Duodenal mucosa (tissue), 2 donors: ENCODE measurements around the gene GFM2.
"Not testable (repeated sequence)": the region's sequence is repeated elsewhere in the genome, so short reads cannot be mapped to it uniquely, and the experiment has no call there.

Experiments used
- H3K27ac ChIP-seq: one replicate; pipeline ENCODE4 v1.7.0; 2013; ENCODE audit warnings: low read depth, low read length
- H3K27me3 ChIP-seq, 2 donors: one replicate each; pipeline ENCODE4 v1.7.0; 2013; ENCODE audit warnings: low read length in 2 of 2, control low read depth in 1 of 2; ENCODE audit not compliant: insufficient read depth in 2 of 2, control insufficient read depth in 1 of 2
- H3K36me3 ChIP-seq, 2 donors: one replicate each; pipeline ENCODE4 v1.7.0; 2013; ENCODE audit warnings: low read length in 2 of 2, control low read depth in 1 of 2; ENCODE audit not compliant: insufficient read depth in 2 of 2, control insufficient read depth in 1 of 2
- H3K4me1 ChIP-seq, 2 donors: one replicate each; pipeline ENCODE4 v1.7.0; 2013; ENCODE audit warnings: low read length in 2 of 2, control low read depth in 1 of 2; ENCODE audit not compliant: insufficient read depth in 2 of 2, control insufficient read depth in 1 of 2
- H3K4me3 ChIP-seq, 2 donors: one replicate each; pipeline ENCODE4 v1.7.0; 2013; ENCODE audit warnings: low read length in 2 of 2, low read depth in 1 of 2
- H3K9ac ChIP-seq, 2 donors: one replicate each; pipeline ENCODE4 v1.7.0; 2013; ENCODE audit warnings: low read length in 2 of 2, low read depth in 1 of 2
- H3K9me3 ChIP-seq, 2 donors: one replicate each; pipeline ENCODE4 v1.7.0; 2013; ENCODE audit warnings: low read length in 2 of 2, control low read depth in 1 of 2; ENCODE audit not compliant: control insufficient read depth in 1 of 2

The GFM2 gene

DNA sequence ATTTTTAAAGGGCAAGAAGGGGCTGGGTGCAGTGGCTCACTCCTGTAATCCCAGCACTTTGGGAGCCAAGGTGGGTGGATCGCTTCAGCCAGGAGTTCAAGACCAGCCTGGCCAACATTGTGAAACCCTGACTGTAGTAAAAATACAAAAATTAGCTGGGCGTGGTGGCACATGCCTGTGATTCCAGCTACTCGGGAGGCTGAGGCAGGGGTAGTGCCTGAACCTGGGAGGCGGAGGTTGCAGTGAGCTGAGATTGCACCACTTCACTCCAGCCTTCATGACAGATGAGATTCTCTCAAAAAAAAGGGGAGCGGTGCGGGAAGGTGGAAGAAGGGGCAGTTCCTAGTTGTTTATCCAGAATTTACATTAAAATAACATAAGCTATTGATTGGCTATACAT is 90.5 kb downstream of the GFM2 start:
- H3K27ac ChIP-seq, H3K4me1 ChIP-seq, H3K4me3 ChIP-seq, H3K9ac ChIP-seq, H3K9me3 ChIP-seq, H3K27me3 ChIP-seq, H3K36me3 ChIP-seq: not testable (repeated sequence)

DNA sequence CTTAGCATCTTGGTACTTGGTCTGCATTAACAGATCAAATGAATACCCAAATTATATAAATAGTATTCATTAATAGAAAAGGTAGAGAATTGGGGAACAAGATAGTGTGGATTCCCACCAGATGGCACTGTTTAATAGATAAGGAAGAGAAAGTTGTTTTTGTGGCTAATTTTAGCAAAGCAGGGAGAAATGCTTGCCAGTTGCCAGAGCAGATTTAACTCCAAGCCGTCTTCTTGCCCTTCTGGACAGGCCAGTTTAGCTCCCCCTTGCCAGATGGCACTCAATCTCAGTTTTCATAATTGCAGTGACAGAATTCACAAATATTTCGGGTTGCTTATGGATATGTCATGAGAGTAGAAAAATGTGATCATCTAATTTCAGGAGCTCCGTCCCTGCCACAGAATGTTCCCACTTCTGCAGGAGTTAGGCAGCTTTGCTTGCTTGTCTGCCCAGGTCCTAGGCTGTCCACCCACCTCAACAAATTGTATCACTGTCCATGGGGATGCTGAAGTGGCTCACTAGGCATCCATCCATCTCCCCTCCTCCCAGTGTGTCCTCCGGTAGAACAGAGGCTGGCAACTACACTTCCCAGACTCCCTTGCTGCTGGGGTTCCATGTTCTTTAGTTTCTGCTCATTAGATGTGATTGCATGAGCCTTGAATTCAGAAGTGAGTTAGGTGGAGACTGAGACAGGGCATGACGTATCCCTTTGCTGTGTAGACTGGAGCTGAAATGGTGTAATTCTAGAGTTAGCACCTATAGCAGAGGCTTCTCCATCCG is 93.7 kb downstream of the GFM2 start:
- Histone ChIP-seq H3K27me3 (no peaks in the 10 kb centered on the region), H3K4me3 (no peak overlapping the region), H3K9ac (no peak overlapping the region), H3K36me3 (no peaks in the 10 kb centered on the region), H3K9me3 (no peaks in the 10 kb centered on the region), H3K27ac (no peak overlapping the region), H3K4me1 (no peaks in the 10 kb centered on the region)

DNA sequence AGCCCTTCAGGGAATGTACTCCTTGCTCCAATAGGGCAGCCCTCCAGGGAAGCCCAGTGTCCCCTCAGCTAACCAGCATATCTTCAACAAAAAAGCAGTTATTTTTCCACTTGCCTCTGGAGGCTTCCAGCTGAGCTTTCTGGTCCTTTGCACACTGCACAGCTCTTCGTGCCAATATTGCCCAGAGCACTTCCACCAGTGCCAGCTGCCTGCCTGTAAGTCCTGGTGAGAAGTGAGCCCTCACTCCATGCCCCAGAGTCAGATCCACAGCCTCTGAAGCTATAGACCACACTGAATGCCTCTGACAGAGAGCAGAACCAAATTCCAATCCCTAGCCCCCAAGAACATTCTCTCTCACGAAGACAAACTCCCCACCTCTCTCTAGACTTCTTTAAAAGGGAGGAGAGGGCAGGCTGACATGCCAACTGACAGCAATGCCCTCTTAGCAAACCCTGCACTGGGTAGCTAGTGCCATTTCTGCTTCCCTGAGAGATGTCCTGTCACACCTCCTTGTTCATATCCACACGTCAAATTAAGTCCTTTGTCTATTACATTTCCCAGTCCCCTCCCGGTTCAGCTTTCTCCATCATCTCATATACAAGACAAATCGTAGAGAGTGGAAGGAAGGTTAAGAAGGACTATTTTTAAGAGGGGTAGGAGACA is 94.6 kb downstream of the GFM2 start:
- Histone ChIP-seq H3K27ac (no peak overlapping the region), H3K4me3 (no peak overlapping the region), H3K27me3 (no peaks in the 10 kb centered on the region), H3K36me3 (no peaks in the 10 kb centered on the region), H3K9ac (no peak overlapping the region), H3K9me3 (no peaks in the 10 kb centered on the region), H3K4me1 (no peaks in the 10 kb centered on the region)
